CD14-positive monocyte (primary cell): ENCODE data around the gene ANKRD39. TPM values are rescaled to one million over a fixed set of nuclear protein-coding genes. Genes with fewer than 3 reads are reported as not detected.

Source experiments
- DNase-seq, 3 donors: peaks; one replicate each; pipeline ENCODE4 v3.0.0-alpha.2; 2011 to 2022
- H2AFZ ChIP-seq: 2 replicates; pipeline ENCODE4 v1.6.0; 2012; ENCODE audit warnings: mild to moderate bottlenecking, low read depth, low read length, inconsistent platforms; ENCODE audit not compliant: insufficient read depth, poor library complexity, severe bottlenecking
- H3K27ac ChIP-seq, 2 donors: 1 replicate in 1 of 2; 2 replicates in 1 of 2; pipeline ENCODE4 v1.5.1; 2012 to 2013; ENCODE audit warnings: low read length in 2 of 2, control low read depth in 1 of 2, inconsistent platforms in 1 of 2, low read depth in 1 of 2, mild to moderate bottlenecking in 1 of 2
- H3K27me3 ChIP-seq, 2 donors: one replicate each; pipeline versions ENCODE4 v1.6.0 to v1.6.1; 2011 to 2013; ENCODE audit warnings: low read length in 2 of 2; ENCODE audit not compliant: control insufficient read depth in 2 of 2, insufficient read depth in 2 of 2
- H3K36me3 ChIP-seq, 2 donors: replicated peaks in 1 of 2; 1 replicate in 1 of 2; 2 replicates in 1 of 2; pipeline versions ENCODE4 v1.5.1 to v1.6.1; 2012 to 2013; ENCODE audit warnings: low read length in 2 of 2, control low read depth in 1 of 2, inconsistent platforms in 1 of 2, mild to moderate bottlenecking in 1 of 2; ENCODE audit not compliant: insufficient read depth in 2 of 2, control insufficient read depth in 1 of 2
- H3K4me1 ChIP-seq, 2 donors: 1 replicate in 1 of 2; 2 replicates in 1 of 2; pipeline versions ENCODE4 v1.5.1 to v1.6.1; 2012 to 2013; ENCODE audit warnings: low read length in 2 of 2, control low read depth in 1 of 2, inconsistent platforms in 1 of 2, mild to moderate bottlenecking in 1 of 2, moderate library complexity in 1 of 2; ENCODE audit not compliant: insufficient read depth in 2 of 2, control insufficient read depth in 1 of 2
- H3K4me2 ChIP-seq: replicated peaks from 2 replicates; pipeline ENCODE3; 2012; ENCODE audit warnings: low read length, moderate library complexity, mild to moderate bottlenecking; ENCODE audit not compliant: poor library complexity, severe bottlenecking; ENCODE audit errors: extremely low read depth
- H3K4me3 ChIP-seq, 3 experiments: fragments of 200-600 bp in 1 of 3; sonication (generic) in 1 of 3; replicated peaks in 1 of 3; 1 replicate in 2 of 3; 2 replicates in 1 of 3; pipeline ENCODE4 v1.5.1; 2011 to 2013; ENCODE audit warnings: low read length in 3 of 3, mild to moderate bottlenecking in 3 of 3, control low read depth in 2 of 3, low read depth in 2 of 3, inconsistent platforms in 1 of 3, moderate library complexity in 1 of 3
- H3K79me2 ChIP-seq: 2 replicates; pipeline ENCODE4 v1.6.0; 2012; ENCODE audit warnings: mild to moderate bottlenecking, control low read depth, inconsistent platforms, low read length, moderate library complexity; ENCODE audit not compliant: insufficient read depth
- H3K9ac ChIP-seq: 2 replicates; pipeline ENCODE4 v1.6.0; 2017; ENCODE audit warnings: low read length, mild to moderate bottlenecking; ENCODE audit not compliant: insufficient read depth, poor library complexity, severe bottlenecking
- H3K9me3 ChIP-seq, 2 donors: replicated peaks in 1 of 2; 1 replicate in 1 of 2; 2 replicates in 1 of 2; pipeline versions ENCODE4 v1.5.1 to v1.6.1; 2012 to 2013; ENCODE audit warnings: low read length in 2 of 2, control low read depth in 1 of 2; ENCODE audit not compliant: control insufficient read depth in 1 of 2, insufficient read depth in 1 of 2
- H4K20me1 ChIP-seq: 2 replicates; pipeline ENCODE4 v1.6.0; 2012; ENCODE audit warnings: mild to moderate bottlenecking, low read length, control low read depth, moderate library complexity; ENCODE audit not compliant: insufficient read depth
- H3K27ac Mint-ChIP-seq, 7 donors: one replicate each; pipeline ENCODE4 v1.8.0; 2020; ENCODE audit warnings: mild to moderate bottlenecking in 7 of 7, mixed read lengths in 7 of 7, moderate library complexity in 6 of 7, inconsistent platforms in 2 of 7
- H3K27me3 Mint-ChIP-seq, 3 donors: one replicate each; pipeline ENCODE4 v1.8.0; 2021 to 2022; ENCODE audit warnings: low read depth in 3 of 3, mild to moderate bottlenecking in 3 of 3, mixed read lengths in 3 of 3, moderate library complexity in 3 of 3, inconsistent platforms in 1 of 3
- H3K36me3 Mint-ChIP-seq, 2 donors: one replicate each; pipeline ENCODE4 v1.8.0; 2020; ENCODE audit warnings: mixed read lengths in 2 of 2, inconsistent platforms in 1 of 2, mild to moderate bottlenecking in 1 of 2
- H3K4me1 Mint-ChIP-seq: one replicate; pipeline ENCODE4 v1.8.0; 2020; ENCODE audit warnings: mild to moderate bottlenecking, mixed read lengths
- H3K4me3 Mint-ChIP-seq, 2 donors: one replicate each; pipeline ENCODE4 v1.8.0; 2020; ENCODE audit warnings: mild to moderate bottlenecking in 2 of 2, mixed read lengths in 2 of 2, moderate library complexity in 1 of 2
- H3K9me3 Mint-ChIP-seq, 7 donors: one replicate each; pipeline ENCODE4 v1.8.0; 2020 to 2022; ENCODE audit warnings: mixed read lengths in 7 of 7, mild to moderate bottlenecking in 6 of 7, moderate library complexity in 6 of 7, inconsistent platforms in 2 of 7
- WGBS: methylation state at CpG from one replicate; pipeline ENCODE4 v1.1.5; 2013; ENCODE audit warnings: missing lambda C conversion rate; ENCODE audit not compliant: insufficient coverage; 5-methylcytosine and 5-hydroxymethylcytosine counted together
- intact Hi-C, 2 donors: fragments of 100-400 bp; cut with micrococcal nuclease; formaldehyde crosslinking; loops; one replicate each; pipeline versions ENCODE4 v1.15.0 to v1.15.1; 2023
- polyA plus RNA-seq, 3 donors: library from polyadenylated mRNA; depleted of rRNA in 1 of 3; unstranded in 2 of 3; stranded (reverse) in 1 of 3; fragments of 300-500 nt in 2 of 3; fragments of >200 nt in 1 of 3; fragmentation: Illumina TruSeq in 2 of 3; gene quantifications; 1 replicate in 2 of 3; 2 replicates in 1 of 3; pipeline ENCODE4 v1.2.3, GENCODE V29; 2012 to 2021
- TF ChIP-seq, protein P1 (sequence below): fragments of 200-600 bp; IDR thresholded peaks from one replicate; pipeline ENCODE4 v1.8.0; 2022; ENCODE audit warnings: antibody characterized with exemption, mild to moderate bottlenecking

The ANKRD39 gene
- polyA plus RNA-seq, 3 donors, result 6.2 to 9.7 (median 9.0) TPM

DNA sequence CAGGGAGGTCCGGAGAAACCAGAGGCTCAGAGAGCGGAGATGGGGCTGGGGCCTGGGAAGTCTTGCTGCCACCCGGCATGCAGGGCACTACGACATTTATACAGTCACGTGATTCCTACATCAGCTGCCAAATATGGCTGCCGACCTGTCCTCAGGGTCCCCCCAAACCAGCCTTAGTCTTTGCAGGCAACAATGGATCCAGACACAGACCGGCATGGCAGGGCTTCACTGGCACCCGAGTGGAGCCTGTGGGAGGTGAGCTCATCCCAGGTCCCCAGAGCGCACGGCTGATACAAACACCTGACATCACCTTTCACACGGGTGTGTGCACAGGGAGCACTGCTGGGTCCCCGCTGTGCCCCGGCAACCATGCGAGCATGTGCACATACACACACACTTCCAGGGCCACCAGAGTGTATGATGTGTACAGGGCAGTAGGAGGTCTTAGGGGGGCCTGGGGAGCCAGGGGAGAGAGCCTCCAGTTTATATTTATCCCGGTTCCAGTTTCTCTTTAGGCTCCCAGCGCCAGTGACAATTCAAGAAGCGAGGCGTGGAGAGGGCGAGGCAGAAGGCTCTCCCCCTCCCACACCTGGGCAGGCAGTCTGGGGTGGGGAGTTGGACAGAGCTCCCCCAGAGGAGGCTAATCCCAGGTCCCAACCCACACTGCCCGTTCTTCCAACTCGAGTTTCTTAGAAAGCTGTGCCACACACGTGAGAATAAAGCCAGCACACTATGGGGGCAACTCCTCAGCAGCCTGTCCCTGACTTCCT, 9.4 kb upstream of the ANKRD39 start:
- peaks cover 0 to 18% (median 2%) of the 10 kb centered on the region in 7 donors for H3K9me3 Mint-ChIP-seq
- TF ChIP-seq, protein P1, sequence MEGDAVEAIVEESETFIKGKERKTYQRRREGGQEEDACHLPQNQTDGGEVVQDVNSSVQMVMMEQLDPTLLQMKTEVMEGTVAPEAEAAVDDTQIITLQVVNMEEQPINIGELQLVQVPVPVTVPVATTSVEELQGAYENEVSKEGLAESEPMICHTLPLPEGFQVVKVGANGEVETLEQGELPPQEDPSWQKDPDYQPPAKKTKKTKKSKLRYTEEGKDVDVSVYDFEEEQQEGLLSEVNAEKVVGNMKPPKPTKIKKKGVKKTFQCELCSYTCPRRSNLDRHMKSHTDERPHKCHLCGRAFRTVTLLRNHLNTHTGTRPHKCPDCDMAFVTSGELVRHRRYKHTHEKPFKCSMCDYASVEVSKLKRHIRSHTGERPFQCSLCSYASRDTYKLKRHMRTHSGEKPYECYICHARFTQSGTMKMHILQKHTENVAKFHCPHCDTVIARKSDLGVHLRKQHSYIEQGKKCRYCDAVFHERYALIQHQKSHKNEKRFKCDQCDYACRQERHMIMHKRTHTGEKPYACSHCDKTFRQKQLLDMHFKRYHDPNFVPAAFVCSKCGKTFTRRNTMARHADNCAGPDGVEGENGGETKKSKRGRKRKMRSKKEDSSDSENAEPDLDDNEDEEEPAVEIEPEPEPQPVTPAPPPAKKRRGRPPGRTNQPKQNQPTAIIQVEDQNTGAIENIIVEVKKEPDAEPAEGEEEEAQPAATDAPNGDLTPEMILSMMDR, result no peak
- no peak for DNase-seq
- peaks cover 50% of the 10 kb centered on the region for H3K4me1 Mint-ChIP-seq
- H3K27me3 ChIP-seq, result peaks cover 16 to 67% of the 10 kb centered on the region in 2 donors
- H3K4me3 ChIP-seq, result peak overlapping the region in 1 of 3 experiments; percentile 78
- peak overlapping the region; percentile 66 for H3K9ac ChIP-seq
- H3K9me3 ChIP-seq, result peaks cover 0 to 10% of the 10 kb centered on the region in 2 donors
- no peak overlapping the region for H3K27ac ChIP-seq
- peaks cover 14% of the 10 kb centered on the region for H4K20me1 ChIP-seq
- H3K79me2 ChIP-seq, result no peaks in the 10 kb centered on the region
- intact Hi-C loops, result no loop called here
- H3K36me3 ChIP-seq, result no peaks in the 10 kb centered on the region
- peak overlapping the region; percentile 80 to 91 for H3K4me3 Mint-ChIP-seq
- 52% methylated on average over 6 of the region's 22 CpGs for WGBS
- peak overlapping the region; percentile 84 for H3K4me2 ChIP-seq
- H3K27ac Mint-ChIP-seq, result peak overlapping the region in 4 of 7 donors; percentile 40 to 82 (median 69)
- no peak overlapping the region for H2AFZ ChIP-seq
- peaks cover 56 to 71% of the 10 kb centered on the region in 2 donors for H3K4me1 ChIP-seq
- peaks cover 19 to 21% of the 10 kb centered on the region in 2 donors for H3K36me3 Mint-ChIP-seq
- peaks cover 48 to 90% (median 51%) of the 10 kb centered on the region in 3 donors for H3K27me3 Mint-ChIP-seq

DNA sequence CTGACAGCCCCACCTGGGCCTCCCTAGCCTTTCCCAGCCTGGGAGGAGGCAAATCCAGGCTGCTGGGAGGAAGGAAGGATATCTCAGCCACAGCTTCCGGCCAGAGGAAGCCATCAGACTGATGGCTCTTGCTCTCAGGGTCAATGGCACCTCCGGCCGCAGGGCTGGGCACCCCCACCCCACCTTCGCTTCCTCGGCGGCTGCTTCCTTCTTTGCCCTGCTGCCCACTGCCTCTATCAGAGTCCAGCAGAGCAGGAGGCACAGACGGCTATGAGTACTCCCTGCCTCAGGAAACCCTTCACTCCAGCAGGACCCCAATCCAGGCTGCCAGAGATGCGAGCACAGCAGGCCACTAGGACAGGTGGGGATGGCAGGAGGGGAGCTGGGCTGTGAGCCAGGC, 8.8 kb upstream of the ANKRD39 start:
- peaks cover 61 to 77% of the 10 kb centered on the region in 2 donors for H3K4me1 ChIP-seq
- H3K36me3 Mint-ChIP-seq, result peaks cover 19 to 23% of the 10 kb centered on the region in 2 donors

More for the DNA sequence above, 8.8 kb upstream of the ANKRD39 start:
- H3K4me3 ChIP-seq, result peak overlapping the region in 1 of 3 experiments; percentile 78
- no CpG with 5 or more reads among the region's 8 CpGs for WGBS
- H2AFZ ChIP-seq, result no peak overlapping the region
- peak overlapping the region; percentile 84 for H3K4me2 ChIP-seq
- H3K36me3 ChIP-seq, result no peaks in the 10 kb centered on the region
- peaks cover 55% of the 10 kb centered on the region for H3K4me1 Mint-ChIP-seq
- H3K9me3 ChIP-seq, result peaks cover 0 to 10% of the 10 kb centered on the region in 2 donors
- intact Hi-C loops, result no loop called here
- peaks cover 0 to 14% (median 1%) of the 10 kb centered on the region in 7 donors for H3K9me3 Mint-ChIP-seq
- peaks cover 43 to 87% (median 50%) of the 10 kb centered on the region in 3 donors for H3K27me3 Mint-ChIP-seq
- no peak overlapping the region for H3K27ac ChIP-seq
- H3K79me2 ChIP-seq, result no peaks in the 10 kb centered on the region
- TF ChIP-seq, protein P1, result no peak
- peak overlapping the region in 3 of 7 donors; percentile 40 to 82 (median 58) for H3K27ac Mint-ChIP-seq
- no peak overlapping the region for H3K9ac ChIP-seq
- H3K4me3 Mint-ChIP-seq, result peak overlapping the region; percentile 80 to 91
- H3K27me3 ChIP-seq, result peaks cover 13 to 63% of the 10 kb centered on the region in 2 donors
- H4K20me1 ChIP-seq, result peaks cover 14% of the 10 kb centered on the region
- DNase-seq, result peak in 2 of 3 donors; percentile 45 to 50
